GM12878 (cell line): ENCODE data around the gene PSAP. TPM values are rescaled to one million over a fixed set of nuclear protein-coding genes. Genes with fewer than 3 reads are reported as not detected.

Experiments
- ATAC-seq: fragments of 200-7000 bp; cut with Tn5 transposase; 3 replicates; pipeline ENCODE4 v1.9.1; 2020; ENCODE audit warnings: mild to moderate bottlenecking, moderate library complexity
- BruUV-seq: library from RNA; stranded (reverse); fragments of 400-500 nt; replicated peaks from 2 replicates; lab custom pipeline; 2021; lab: Mats Ljungman, UMichigan
- CTCF ChIA-PET: fragments of 300-600 bp; sonication (Branson Sonifier 250); formaldehyde crosslinking; extraction: SDS; loops from one replicate; lab custom pipeline; 2021; ENCODE audit warnings: inconsistent platforms; lab: Yijun Ruan, JAX
- POLR2A ChIA-PET: fragments of 350-600 bp; formaldehyde crosslinking; extraction: SDS; loops from one replicate; lab custom pipeline; 2021; ENCODE audit warnings: inconsistent platforms; lab: Charles Lee
- RAD21 ChIA-PET: fragments of 300-600 bp; sonication (Branson Sonifier 250); formaldehyde crosslinking; loops from one replicate; lab custom pipeline; 2023; ENCODE audit warnings: antibody characterized with exemption; ENCODE audit not compliant: unreplicated experiment; lab: Charles Lee
- SMC1A ChIA-PET: fragments of 300-600 bp; sonication (Branson Sonifier 250); formaldehyde crosslinking; loops from one replicate; lab custom pipeline; 2023; ENCODE audit not compliant: unreplicated experiment, uncharacterized antibody; lab: Charles Lee
- DNase-seq: peaks from one replicate; pipeline ENCODE4 v3.0.0-alpha.2; 2011; ENCODE audit warnings: low read depth, low spot score
- FAIRE-seq: peaks from 3 replicates; lab custom pipeline; 2011; peaks lifted over from hg19 to GRCh38; lab: Jason Lieb, UNC
- H2AFZ ChIP-seq: 2 replicates; pipeline ENCODE4 v1.6.0; 2011; ENCODE audit warnings: low read depth, low read length, control low read depth; ENCODE audit not compliant: control insufficient read depth
- H3K27ac ChIP-seq: 2 replicates; pipeline ENCODE4 v1.5.1; 2011; ENCODE audit warnings: control low read depth; ENCODE audit not compliant: control insufficient read depth, insufficient read depth
- H3K27me3 ChIP-seq, 2 experiments: replicated peaks in 1 of 2; 2 replicates each; pipeline versions ENCODE4 v1.6.0 to v1.6.1; 2011; ENCODE audit warnings: low read length in 1 of 2; ENCODE audit not compliant: control insufficient read depth in 2 of 2, insufficient read depth in 2 of 2
- H3K36me3 ChIP-seq, 2 experiments: 2 replicates each; pipeline ENCODE4 v1.5.1; 2011; ENCODE audit warnings: low read length in 1 of 2; ENCODE audit not compliant: control insufficient read depth in 2 of 2, insufficient read depth in 2 of 2
- H3K4me1 ChIP-seq: 2 replicates; pipeline ENCODE4 v1.6.1; 2011; ENCODE audit warnings: mild to moderate bottlenecking, low read length, moderate library complexity, mixed read lengths; ENCODE audit not compliant: control insufficient read depth, insufficient read depth
- H3K4me2 ChIP-seq: 2 replicates; pipeline ENCODE4 v1.6.0; 2011; ENCODE audit warnings: control low read depth; ENCODE audit not compliant: control insufficient read depth, insufficient read depth
- H3K4me3 ChIP-seq: fragments of 200-600 bp; sonication (generic); 2 replicates; pipeline ENCODE4 v1.5.1; 2016
- H3K79me2 ChIP-seq: 2 replicates; pipeline ENCODE4 v1.6.0; 2011; ENCODE audit warnings: low read length; ENCODE audit not compliant: control insufficient read depth, insufficient read depth
- H3K9ac ChIP-seq: 2 replicates; pipeline ENCODE4 v1.8.0; 2011; ENCODE audit warnings: low read length, control low read depth, mixed read lengths; ENCODE audit not compliant: control insufficient read depth, insufficient read depth
- H3K9me3 ChIP-seq: replicated peaks from 3 replicates; pipeline ENCODE4 v1.5.1; 2011; ENCODE audit warnings: mild to moderate bottlenecking, low read length; ENCODE audit not compliant: control insufficient read depth, insufficient read depth
- H4K20me1 ChIP-seq: 2 replicates; pipeline ENCODE4 v1.6.0; 2011; ENCODE audit not compliant: control insufficient read depth, insufficient read depth
- DPF2 ChIP-seq: fragments of 450-650 bp; IDR thresholded peaks from 2 replicates; pipeline ENCODE4 v1.6.1; 2017; ENCODE audit warnings: mild to moderate bottlenecking
- ETV6 ChIP-seq, 2 experiments: fragments of 450-650 bp in 1 of 2; IDR thresholded peaks in 1 of 2; conservative IDR thresholded peaks in 1 of 2; 2 replicates each; pipeline ENCODE4 v1.6.1; 2014; ENCODE audit warnings: antibody characterized with exemption in 1 of 2, borderline replicate concordance in 1 of 2, low read depth in 1 of 2, mild to moderate bottlenecking in 1 of 2, moderate library complexity in 1 of 2
- EZH2 ChIP-seq: IDR thresholded peaks from 2 replicates; pipeline ENCODE4 v1.6.1; 2012; ENCODE audit warnings: low read depth, mild to moderate bottlenecking, control low read depth, inconsistent platforms, low read length, borderline replicate concordance; ENCODE audit not compliant: control insufficient read depth
- GATAD2B ChIP-seq: fragments of 450-650 bp; conservative IDR thresholded peaks from 2 replicates; pipeline ENCODE4 v1.6.1; 2017; ENCODE audit warnings: low read depth, mild to moderate bottlenecking, moderate library complexity
- PKNOX1 ChIP-seq: fragments of 450-650 bp; IDR thresholded peaks from 2 replicates; pipeline ENCODE4 v1.6.1; 2016; ENCODE audit warnings: mild to moderate bottlenecking
- PML ChIP-seq: IDR thresholded peaks from 2 replicates; pipeline ENCODE4 v1.6.1; 2012; ENCODE audit warnings: low read length, inconsistent platforms
- RAD51 ChIP-seq: fragments of 450-650 bp; IDR thresholded peaks from 2 replicates; pipeline ENCODE4 v1.6.1; 2016; ENCODE audit warnings: moderate library complexity, mild to moderate bottlenecking, inconsistent platforms
- RUNX3 ChIP-seq: IDR thresholded peaks from 2 replicates; pipeline ENCODE4 v1.6.1; 2012; ENCODE audit warnings: low read length, inconsistent platforms
- SPI1 ChIP-seq: IDR thresholded peaks from 2 replicates; pipeline ENCODE4 v1.6.1; 2011; ENCODE audit warnings: low read depth, mild to moderate bottlenecking, low read length, moderate library complexity, borderline replicate concordance; ENCODE audit not compliant: insufficient read depth
- USF1 ChIP-seq: IDR thresholded peaks from 2 replicates; pipeline ENCODE4 v1.6.1; 2011; ENCODE audit warnings: borderline replicate concordance, low read depth, mild to moderate bottlenecking, moderate library complexity, mixed read lengths, low read length; ENCODE audit not compliant: insufficient read depth; ENCODE audit errors: extremely low read length
- WGBS: methylation state at CpG from one replicate; pipeline ENCODE4 v1.1.6; 2016; ENCODE audit warnings: low lambda C conversion rate; ENCODE audit not compliant: insufficient replicate concordance, insufficient coverage; ENCODE audit errors: missing lambda C conversion rate; 5-methylcytosine and 5-hydroxymethylcytosine counted together
- in situ Hi-C: fragments of 300-500 bp; cut with MboI; formaldehyde crosslinking; loops from 9 replicates; pipeline ENCODE4 v1.14.3; 2018; ENCODE audit warnings: mixed read lengths
- intact Hi-C: fragments of 100-400 bp; cut with micrococcal nuclease; formaldehyde crosslinking; loops from one replicate; pipeline ENCODE4 v1.14.2; 2022; ENCODE audit not compliant: unreplicated experiment
- polyA plus RNA-seq, 11 experiments: library from polyadenylated mRNA; depleted of rRNA in 4 of 11; unstranded in 6 of 11; stranded (reverse) in 5 of 11; fragments of >200 nt; fragmentation: Nextera tagmentation in 4 of 11; fragmentation: Illumina TruSeq in 1 of 11; extraction: Ambion mirVana in 4 of 11; extraction: Trizol in 1 of 11; gene quantifications; 1 replicate in 1 of 11; 2 replicates in 10 of 11; pipeline versions ENCODE4 v1.2.1 to v1.2.3, GENCODE V29; 2011 to 2016; ENCODE audit warnings: inconsistent platforms in 2 of 11, missing spikeins in 2 of 11, low read depth in 1 of 11
- total RNA-seq, 4 experiments: library from RNA; depleted of rRNA in 3 of 4; stranded (reverse); fragments of >200 nt in 3 of 4; fragmentation: Illumina TruSeq in 1 of 4; extraction: Trizol in 1 of 4; gene quantifications; 2 replicates each; pipeline versions ENCODE4 v1.2.1 to v1.2.3, GENCODE V29; 2013 to 2021

PSAP gene
- total and polyA plus RNA-seq, 10 of the 15 experiments (the other 5 are each of a cell fraction or from before 2014, with no cell fraction given): 178 to 336 (median 286) TPM

- CTCF ChIA-PET: interaction anchor here (0.9 to 1.2 kb wide), 3 partner anchors 11 to 68 kb away, joined by 3 read pairs; no protein-coding TSS in a partner anchor
These were observed 74.5 kb downstream of the PSAP start for GRCh38 chr10:71776481-71776925.

More at GRCh38 chr10:71776481-71776925, 74.5 kb downstream of the PSAP start:
- in situ Hi-C loops (no loop called here), intact Hi-C loops (no loop called here)
- Histone ChIP-seq H3K9ac (no peak overlapping the region), H3K27ac (no peak overlapping the region), H3K36me3 (no peaks in the 10 kb centered on the region), H4K20me1 (no peaks in the 10 kb centered on the region), H3K4me1 (peaks cover 44% of the 10 kb centered on the region), H3K4me3 (no peak overlapping the region), H3K9me3 (peaks cover 4% of the 10 kb centered on the region; the same call in 2 of the 3 replicates), H2AFZ (no peak overlapping the region), H3K27me3 (no peaks in the 10 kb centered on the region), H3K4me2 (peak overlapping the region; percentile 2; the same call in 1 of the 2 replicates), H3K79me2 (peaks cover 8% of the 10 kb centered on the region)
- TF ChIP-seq SPI1: peak; percentile 50; the same call in 1 of the 2 replicates
- no peak for TF ChIP-seq GATAD2B
- no peak for TF ChIP-seq DPF2
- TF ChIP-seq USF1: no peak
- TF ChIP-seq ETV6 (conservative IDR thresholded peaks at IDR 0.05 in 1 of 2, IDR thresholded peaks at IDR 0.05 in 1 of 2; ENCODE audit: borderline replicate concordance in 1 of 2, low read depth in 1 of 2): no peak
- TF ChIP-seq RUNX3: 0 out of 2 replicates have a peak, but pooled peaks have one; percentile 7
- no peak for TF ChIP-seq PML
- TF ChIP-seq RAD51: no peak
- TF ChIP-seq EZH2: no peak
- TF ChIP-seq PKNOX1: no peak
- DNase-seq (no peak), ATAC-seq (no peak), FAIRE-seq (no peak)
- SMC1A ChIA-PET: interaction anchor here (1.2 to 1.6 kb wide), 4 partner anchors 49 to 80 kb away, joined by 3 to 4 read pairs (median 3); no protein-coding TSS in a partner anchor
- RAD21 ChIA-PET: interaction anchor here (0.6 to 1.4 kb wide), 3 partner anchors 43 to 445 kb away, joined by 3 read pairs; no protein-coding TSS in a partner anchor
- BruUV-seq: no TSS peak
- POLR2A ChIA-PET: interaction anchor here (0.9 kb wide), 1 partner anchor 9 kb away, joined by 3 read pairs; no protein-coding TSS in a partner anchor
- WGBS: 93% methylated on average over 2 of the region's 2 CpGs
